Caki2 (cell line): Measurements from ENCODE around the gene SRRM2. TPM values are rescaled to one million over a fixed set of nuclear protein-coding genes. Genes with fewer than 3 reads are reported as not detected.
A peak's percentile ranks its signal among the peaks of the same experiment; 100 is the strongest.

Experiments used
- DNase-seq: peaks from one replicate; pipeline ENCODE4 v3.0.0-alpha.2; 2015; ENCODE audit warnings: low read depth
- in situ Hi-C: cut with HindIII; loops from 2 replicates; pipeline ENCODE4 v1.10.0; 2016; ENCODE audit warnings: low sequenced_read_pairs, low pct_unique_long_range_greater_than_20kb, mixed read lengths
- total RNA-seq: library from RNA; depleted of rRNA; stranded (reverse); fragments of >200 nt; shearing (Covaris generic); gene quantifications from 2 replicates; pipeline ENCODE4 v1.2.3, GENCODE V29; 2014; ENCODE audit warnings: low replicate concordance

SRRM2 gene
- total RNA-seq, 1 experiment from 2014 or later: 31.2 TPM

DNA sequence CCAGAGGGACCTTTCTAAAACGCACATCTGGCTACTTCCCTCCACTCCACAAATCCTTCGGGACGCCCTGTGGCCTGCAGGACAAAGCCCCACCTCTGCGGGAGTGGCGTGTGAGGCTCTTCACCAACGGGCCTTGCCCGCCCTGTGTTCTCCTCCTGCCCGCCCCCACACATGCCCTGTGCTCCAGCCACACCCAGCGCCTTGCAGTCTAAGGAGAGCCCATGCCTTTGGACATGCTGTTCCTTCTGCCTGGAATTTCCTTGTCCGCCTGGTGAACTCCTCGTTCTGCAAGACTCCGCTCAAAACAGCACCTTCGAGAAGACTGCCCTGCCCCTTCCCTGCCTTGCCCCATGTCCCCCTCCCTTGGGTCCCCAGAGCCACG is 17.2 kb downstream of the SRRM2 start:
- in situ Hi-C loops: no loop called here
- no peak for DNase-seq

DNA sequence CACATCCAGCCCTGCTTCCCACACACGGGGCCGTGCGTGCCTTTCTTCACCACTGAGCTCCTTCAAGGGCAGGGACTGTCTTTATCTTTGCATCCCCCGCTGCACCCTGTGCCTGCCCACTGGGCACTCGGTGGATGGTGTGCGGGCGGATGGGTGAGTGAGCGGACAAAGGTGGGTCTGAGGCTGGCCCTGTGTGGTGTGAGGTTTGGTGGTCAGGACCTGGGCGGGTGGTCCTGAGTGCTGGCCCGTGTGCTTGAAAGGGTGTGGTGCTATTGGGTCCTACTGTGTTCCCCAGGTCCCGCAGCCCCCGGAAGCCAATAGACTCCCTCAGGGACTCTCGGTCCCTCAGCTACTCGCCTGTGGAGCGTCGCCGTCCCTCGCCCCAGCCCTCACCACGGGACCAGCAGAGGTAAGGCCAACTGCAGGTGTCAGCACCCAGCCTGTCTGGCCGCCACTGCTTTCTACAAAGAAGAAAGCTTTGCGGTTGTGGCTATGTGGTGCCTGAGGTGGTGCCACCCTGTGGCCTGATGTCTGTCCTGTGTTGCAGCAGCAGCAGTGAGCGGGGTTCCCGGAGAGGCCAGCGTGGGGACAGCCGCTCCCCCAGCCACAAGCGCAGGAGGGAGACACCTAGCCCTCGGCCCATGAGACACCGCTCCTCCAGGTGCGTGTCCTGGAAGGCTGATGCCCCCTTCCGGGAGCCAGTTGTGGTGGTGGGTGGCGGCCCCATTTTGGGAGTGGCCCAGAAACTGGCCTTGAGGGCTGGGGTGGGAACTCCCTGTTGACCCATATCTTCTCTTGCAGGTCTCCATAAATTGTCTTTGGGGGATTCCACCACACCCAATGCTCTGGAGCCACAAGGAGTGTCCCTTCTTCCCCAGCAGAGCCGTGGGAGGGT is 17.9 kb downstream of the SRRM2 start:
- in situ Hi-C loops: no loop called here
- peak; percentile 32 for DNase-seq

DNA sequence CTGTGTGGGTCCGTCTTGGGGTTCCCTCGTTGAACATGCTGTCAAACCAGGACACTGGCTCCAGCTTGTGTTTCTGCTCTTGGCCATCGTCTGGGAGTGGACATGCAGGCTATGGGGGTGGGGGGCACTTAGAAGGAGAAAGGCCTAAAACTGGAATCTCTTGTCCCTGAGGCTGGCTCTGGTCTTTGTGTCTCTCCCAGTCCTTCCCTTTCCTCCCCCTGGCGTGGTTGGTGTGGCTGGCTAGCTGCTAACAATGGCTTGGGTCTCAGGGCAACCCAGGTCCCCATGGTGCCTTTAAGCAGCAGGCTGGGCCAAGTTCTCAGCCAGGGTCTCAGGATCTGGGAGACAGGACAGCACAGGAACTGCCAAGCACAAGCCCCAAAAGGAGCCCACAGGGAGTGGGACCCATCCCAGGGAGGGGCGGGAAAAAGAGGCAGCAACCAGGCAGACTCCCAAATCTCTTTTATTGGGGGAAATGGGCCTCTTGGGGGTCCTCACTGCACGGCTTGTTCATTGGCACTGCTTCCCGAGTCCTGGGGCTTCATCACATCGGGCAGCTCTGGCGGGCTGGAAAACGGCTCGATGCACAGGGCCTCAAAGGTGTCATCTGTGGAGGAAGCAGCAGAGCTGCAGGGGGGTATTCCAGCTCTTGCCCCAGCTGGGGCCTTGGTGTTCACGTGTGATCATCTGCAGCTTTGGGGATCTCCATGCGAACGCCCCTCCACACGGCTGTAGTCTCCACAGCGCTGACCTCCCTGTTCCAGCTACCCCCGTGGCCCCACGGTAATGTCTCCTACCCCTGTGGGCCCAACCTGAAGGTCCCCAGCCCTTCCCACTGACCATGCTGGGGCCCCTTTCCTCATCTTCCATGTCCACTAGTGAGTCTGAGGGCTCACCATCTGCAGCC is 19.3 kb downstream of the SRRM2 start:
- in situ Hi-C loops: no loop called here
- DNase-seq: no peak

DNA sequence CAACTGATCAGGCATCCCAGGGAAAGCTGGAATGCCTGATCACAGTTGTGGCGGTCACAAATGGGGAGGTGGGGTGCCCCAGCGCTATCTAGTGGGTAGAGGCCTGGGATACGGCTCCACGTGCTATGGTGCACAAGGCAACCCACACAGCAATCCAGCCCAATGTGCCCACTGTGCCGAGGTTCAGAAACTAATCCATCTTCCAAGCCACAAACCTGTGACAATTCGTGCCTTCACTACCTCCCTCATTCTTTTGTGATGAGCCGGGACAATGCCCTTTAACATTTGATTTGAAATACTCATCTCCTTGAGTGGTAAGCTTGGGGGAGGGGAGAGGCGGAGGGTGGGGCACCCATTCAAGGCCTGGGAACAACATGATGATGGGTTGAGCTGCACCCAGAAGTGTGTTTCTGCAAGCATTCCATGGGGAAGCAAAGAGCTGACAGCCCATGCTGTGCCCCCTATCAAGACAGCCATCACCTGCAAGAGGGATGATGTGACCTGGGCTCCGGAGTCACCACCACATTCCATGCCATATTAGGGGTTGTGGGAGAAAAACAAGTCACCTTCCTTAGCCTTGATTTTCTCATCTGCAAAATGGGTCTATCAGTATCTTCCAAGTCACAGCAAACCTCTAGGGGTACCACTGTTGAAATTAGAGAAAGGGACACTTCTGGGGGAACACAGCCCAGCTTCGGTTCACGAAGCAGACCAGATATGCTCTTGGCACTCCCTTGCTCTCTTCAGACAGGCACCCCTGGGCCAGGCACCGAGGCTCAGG is 20.9 kb downstream of the SRRM2 start:
- in situ Hi-C loops: no loop called here
- peak; percentile 38 for DNase-seq

DNA sequence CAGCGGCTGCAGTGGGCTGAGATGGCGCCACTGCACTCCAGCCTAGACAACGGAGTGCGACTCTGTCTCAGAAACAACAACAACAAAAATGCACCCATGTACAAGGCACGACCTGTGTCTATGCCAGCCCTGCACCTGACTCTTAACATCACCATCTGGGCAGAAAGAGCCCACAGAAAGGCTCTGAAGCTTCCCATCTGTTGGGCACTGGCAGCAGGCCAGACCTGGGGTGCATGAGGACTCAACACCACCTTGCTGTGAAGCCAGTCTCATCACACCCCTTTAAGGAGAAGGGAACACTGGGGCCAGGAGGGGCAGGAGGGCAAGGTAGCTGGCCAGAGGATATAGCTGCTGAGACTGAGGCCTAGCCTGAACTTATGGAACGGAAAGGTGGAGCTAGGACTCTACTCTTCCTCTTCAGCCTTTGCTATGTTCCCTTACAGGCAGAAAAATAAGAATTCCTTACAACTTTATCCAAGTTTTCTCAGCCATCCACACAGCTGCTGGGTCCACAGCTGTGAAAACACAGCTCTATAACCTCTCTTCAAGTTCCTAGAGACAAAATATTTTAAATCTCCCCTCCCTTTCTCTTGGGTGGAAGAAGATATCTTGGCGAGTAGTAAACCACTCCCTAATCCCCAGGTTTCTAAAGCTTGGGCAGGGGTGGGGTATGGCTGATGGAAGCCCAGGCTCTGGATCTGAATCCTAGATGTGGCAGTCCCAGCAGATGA is 21.9 kb downstream of the SRRM2 start:
- in situ Hi-C loops: no loop called here
- no peak for DNase-seq

DNA sequence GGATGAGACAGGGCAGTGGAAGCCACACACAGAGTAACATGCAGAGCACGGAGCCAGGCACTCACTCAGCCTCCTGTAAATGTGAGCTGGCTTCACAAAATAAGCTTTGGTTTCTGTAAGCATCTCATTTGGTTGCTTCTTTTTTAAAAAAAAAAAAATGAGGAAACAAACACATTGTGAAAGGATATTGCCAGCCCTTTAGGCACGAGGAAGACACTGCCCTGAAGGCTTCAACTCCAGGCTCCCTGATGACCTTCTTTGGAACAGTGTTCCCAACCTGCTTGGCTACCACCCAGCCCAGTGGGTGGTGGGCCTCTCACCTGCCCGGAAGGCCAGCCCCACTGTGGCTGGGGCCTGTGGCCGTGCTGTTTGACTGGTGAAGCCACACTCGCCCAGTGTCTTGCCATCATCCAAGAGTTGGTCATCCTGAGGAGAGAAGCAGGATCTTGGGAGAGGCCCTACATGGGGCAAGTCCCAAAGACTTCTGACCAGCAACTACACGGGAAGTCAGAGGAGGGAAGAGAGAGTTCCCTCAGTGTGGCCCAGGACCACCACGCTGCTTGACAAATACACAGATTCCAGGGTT is 22.8 kb downstream of the SRRM2 start:
- in situ Hi-C loops: no loop called here
- DNase-seq: no peak

DNA sequence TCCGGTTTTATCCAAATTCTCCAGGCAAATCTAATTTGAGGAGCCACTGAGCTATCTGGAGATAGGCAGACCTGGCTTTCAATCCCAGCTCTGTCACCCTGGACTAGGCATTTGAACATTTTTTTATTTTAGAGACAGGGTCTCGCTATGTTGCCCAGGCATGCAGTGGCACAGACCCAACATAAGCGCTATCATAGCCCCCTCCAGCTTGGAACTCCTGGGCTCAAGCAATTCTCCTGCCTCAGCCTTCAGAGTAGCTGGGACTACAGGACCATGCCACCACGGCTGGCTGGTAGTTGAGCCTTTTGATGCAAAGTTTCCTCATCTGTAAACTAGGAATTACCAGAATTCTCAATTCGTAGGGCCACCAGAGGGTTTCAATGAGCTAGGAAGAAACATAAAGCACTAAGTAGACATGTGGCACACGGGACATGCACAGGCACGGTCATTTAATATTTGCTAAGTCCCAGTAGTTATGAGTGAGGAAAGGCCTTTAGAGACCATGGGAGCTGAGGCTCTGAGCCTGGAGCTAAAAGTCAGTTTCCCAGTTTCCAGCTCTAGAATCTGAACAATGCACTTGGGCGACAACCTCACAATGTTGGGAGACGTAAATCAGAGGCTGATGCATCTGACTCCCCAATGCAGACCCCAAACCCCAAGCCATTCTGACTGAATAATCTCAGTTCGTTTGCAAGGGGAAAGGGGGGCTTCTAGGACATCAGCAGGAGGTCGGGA is 23.5 kb downstream of the SRRM2 start:
- in situ Hi-C loops: no loop called here

DNA sequence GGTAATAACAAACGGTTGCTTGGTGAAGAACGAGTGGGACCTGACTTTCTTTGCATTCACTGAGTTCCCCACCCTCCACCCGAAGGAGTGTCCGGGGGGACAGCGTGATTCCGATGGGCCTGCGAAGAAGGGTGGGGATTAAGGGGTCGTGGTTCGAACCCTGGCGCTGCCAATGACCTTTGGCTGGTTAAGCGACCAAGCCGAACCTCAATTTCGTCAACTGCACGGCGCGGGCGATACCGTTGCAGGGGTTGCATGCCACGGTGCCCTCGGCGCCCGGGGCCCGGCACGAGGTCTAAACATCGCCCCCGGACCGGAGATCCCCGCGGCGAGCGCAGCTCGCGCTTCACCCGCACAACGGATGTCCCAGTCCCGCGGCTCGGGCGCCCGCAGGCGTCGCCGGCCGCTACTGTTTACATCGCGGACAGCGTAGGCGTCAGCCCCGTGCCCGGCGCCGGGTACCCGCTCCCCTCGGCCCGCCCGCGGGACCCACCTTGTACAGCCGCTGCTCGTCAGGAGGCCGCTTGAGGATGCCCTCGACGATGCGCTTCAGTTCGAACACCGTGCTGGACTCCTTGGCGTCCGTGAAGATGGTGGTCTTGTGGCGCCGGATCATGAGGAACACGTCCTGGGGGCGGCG is 24.2 kb downstream of the SRRM2 start:
- no peak for DNase-seq
- in situ Hi-C loops: no loop called here

More for the DNA sequence above, 23.5 kb downstream of the SRRM2 start:
- no peak for DNase-seq

DNA sequence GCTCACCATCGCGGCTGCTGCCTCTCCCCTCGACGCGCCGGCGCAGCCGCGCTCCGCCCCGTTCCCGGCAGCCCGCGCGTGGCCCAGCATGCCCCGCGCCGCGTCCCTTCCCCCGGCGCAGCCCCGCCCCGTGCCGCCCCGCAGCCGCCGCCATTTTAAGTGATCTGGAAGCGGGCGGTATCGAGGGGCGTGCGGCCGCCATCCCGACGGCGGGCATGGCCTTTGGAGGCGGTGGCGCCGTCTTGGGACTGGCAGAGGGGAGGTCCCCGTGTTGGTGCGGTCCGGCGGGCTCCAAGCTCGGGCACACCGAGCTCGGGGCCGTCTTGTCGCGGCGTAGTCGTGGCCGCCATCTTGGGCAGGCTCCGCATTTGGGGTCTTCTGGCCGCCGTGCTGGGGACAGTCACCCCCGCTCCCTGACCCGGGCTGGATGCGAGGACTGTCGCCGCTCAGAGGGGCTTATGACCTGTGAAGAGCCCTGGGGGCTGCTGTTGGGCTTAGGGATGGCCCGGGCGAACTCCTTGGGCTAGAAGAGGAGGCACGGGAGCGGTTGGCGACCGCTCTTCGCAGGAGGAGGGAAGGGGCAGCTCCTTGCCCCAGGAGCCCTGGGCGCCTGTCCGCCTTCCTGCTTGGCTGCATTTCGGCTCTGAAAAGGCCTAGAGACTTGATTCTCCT is 24.9 kb downstream of the SRRM2 start, which contains the start of gene ELOB:
Gene ELOB (minus strand): TSS at position 50 of the 672 bp plus-strand sequence. CDS start 41 bp downstream, at position 9.
- in situ Hi-C loops: no loop called here
- DNase-seq: peak; percentile 77

DNA sequence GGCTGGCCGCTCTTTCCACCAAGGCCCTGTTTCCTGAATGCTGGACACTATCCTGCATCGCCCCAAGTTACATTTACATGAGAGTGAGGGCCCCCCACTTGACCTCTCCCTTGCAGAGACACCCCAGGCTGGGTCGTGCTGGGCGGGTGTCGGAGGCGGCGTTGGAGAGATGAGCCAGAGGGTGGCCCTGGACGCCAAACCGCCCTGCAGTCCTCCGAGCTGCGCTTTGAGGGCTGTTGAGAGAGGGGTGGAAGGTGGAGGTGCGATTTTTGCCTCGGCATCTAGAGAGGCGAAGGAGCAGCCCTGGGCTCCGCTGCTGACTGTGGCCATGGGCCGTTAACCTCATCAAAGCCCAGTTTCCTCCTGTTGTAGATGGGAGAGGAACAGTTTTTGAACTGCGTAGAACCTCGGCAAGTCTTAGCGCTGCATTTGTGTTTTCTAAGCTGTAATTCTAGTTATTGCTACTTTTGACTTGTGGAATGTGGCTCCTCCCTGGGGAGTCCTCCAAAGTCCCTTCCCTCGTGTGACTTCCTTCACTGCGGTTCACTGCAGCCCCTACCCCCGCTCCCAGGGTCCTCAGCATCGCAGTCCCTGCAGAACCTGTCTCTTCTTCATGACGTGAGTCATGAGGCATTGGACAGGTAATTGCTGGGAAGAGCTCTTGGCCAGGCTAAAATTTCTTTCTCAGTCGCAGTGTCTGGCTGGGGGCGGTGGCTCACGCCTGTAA is 25.6 kb downstream of the SRRM2 start:
- in situ Hi-C loops: no loop called here
- DNase-seq: peak; percentile 48

DNA sequence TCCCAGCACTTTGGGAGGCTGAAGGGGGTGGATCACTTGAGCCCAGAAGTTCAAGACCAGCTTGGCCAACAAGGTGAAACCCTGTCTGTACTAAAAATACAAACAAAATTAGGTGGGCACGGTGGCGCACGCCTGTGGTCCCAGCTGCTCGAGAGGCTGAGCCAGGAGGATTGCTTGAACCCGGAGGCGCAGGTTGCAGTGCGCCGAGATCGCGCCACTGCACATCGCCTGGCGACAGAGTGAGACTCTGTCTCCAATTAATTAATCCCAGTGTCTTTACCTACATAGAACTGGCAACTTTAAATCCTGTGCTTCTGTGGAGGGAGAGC is 26.2 kb downstream of the SRRM2 start:
- no peak for DNase-seq
- in situ Hi-C loops: no loop called here

DNA sequence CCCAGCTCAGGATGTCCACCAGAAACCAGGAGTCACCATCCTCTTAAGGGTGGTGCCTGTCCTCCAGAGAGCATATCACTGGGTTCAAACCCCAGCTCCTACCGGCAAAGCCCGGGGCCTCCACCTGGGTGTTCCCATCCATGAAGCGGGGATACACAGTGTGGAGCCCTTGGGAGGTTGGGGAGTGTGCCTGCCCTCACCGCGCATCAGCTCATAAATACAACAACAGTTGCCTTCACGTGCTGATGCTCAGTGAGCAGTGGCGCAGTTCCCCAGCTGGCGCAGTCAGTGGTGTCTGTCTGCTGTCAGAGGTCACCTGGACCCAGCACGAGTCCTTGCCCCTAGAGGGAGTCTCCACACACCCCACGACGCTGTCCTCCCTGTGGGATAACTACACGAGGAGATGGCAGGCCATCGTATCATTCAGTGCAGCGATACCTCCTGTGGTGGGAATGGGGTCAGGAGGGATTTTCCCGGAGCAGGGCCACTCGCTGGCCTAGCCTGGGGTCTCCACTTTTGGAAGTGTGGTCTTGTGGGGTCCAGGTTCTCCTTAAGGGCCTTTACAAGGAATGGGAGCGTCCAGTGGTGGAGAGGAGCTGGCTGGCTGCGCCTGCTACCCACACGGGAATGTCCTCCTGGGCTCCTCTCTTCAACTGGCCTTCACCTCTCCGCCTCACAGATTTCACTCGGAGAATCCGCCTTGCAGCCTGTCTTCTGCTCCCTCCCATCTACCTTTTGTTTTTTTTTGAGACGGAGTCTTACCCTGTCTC is 26.9 kb downstream of the SRRM2 start:
- in situ Hi-C loops: no loop called here
- no peak for DNase-seq

DNA sequence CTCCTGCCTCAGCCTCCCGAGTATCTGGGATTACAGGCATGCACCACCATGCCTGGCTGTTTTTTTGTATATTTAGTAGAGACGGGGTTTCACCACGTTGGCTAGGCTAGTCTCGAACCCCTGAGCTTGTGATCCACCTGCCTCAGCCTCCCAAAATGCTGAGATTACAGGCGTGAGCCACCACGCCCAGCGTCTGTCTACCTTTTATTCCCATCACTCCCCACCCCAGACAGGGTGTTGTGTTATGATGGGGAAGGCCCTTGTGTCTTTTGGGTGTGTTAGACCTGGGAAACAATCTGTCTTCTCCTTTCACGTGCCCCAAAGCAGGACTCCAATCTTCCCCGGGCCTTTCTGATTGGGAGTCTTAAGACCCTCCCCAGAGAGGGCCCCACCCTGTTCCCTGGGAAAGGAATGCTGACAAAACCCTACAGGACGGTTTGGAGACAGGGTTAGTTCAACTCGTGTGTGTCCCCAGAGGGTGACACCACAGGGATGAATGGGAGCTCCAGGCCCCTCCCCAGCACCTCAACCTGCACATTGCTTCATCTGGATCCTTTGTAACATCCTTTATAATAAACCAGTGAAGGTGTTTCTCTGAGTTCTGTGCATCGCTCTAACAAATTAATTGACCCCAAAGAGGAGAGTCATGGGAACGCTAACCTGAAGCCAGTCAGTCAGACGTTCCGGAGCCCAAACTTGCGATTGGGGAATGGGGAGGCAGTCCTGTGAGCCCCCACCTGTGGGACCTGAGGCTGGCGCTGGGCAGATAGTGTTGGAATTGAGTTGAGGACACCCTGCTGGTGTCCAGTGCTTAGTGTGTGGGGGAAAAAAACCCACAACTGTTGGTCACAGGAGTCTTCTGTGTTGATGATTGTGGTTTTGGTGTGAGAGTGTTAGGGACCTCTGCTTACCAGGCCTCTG is 27.8 kb downstream of the SRRM2 start:
- no peak for DNase-seq
- in situ Hi-C loops: no loop called here
